Measurements from ENCODE around the gene CRYGN. TPM values are rescaled to one million over a fixed set of nuclear protein-coding genes. Genes with fewer than 3 reads are reported as not detected.

The CRYGN gene
- total RNA-seq, result not detected in 2 replicates

GRCh38 chr7:151439855-151440798, at the start of gene CRYGN:
CRYGN (minus strand) TSS chr7:151440141; CDS start chr7:151439917, 224 bp downstream.
- no peak for DNase-seq

- DNase-seq, result peak; percentile 22
Measured at GRCh38 chr7:151489498-151489897, 49.6 kb upstream of the CRYGN start.

- no peak for DNase-seq
Measured at GRCh38 chr7:151488096-151488495, 48.2 kb upstream of the CRYGN start.

GRCh38 chr7:151487228-151487627, 47.3 kb upstream of the CRYGN start:
- DNase-seq, result no peak

GRCh38 chr7:151486074-151486473, 46.1 kb upstream of the CRYGN start:
- DNase-seq, result no peak

GRCh38 chr7:151484971-151485707, 45.2 kb upstream of the CRYGN start:
- DNase-seq, result peak; percentile 76

- DNase-seq, result no peak
Measured at GRCh38 chr7:151483711-151483983, 43.7 kb upstream of the CRYGN start.

- DNase-seq, result no peak
Measured at GRCh38 chr7:151482883-151483710, 43.2 kb upstream of the CRYGN start.

GRCh38 chr7:151481650-151482505, 41.9 kb upstream of the CRYGN start:
- no peak for DNase-seq

- no peak for DNase-seq
Measured at GRCh38 chr7:151477867-151478266, 37.9 kb upstream of the CRYGN start.

GRCh38 chr7:151472644-151473380, 32.9 kb upstream of the CRYGN start:
- DNase-seq, result peak; percentile 84

GRCh38 chr7:151470711-151471110, 30.8 kb upstream of the CRYGN start:
- no peak for DNase-seq

- DNase-seq, result no peak
Measured at GRCh38 chr7:151469281-151469680, 29.3 kb upstream of the CRYGN start.

GRCh38 chr7:151468217-151469018, 28.5 kb upstream of the CRYGN start:
- no peak for DNase-seq

- no peak for DNase-seq
Measured at GRCh38 chr7:151465169-151465568, 25.2 kb upstream of the CRYGN start.

- no peak for DNase-seq
Measured at GRCh38 chr7:151462306-151462779, 22.4 kb upstream of the CRYGN start.

GRCh38 chr7:151461942-151462230, 21.9 kb upstream of the CRYGN start:
- no peak for DNase-seq

GRCh38 chr7:151461096-151461941, 21.4 kb upstream of the CRYGN start:
- no peak for DNase-seq

- DNase-seq, result no peak
Measured at GRCh38 chr7:151460474-151460855, 20.5 kb upstream of the CRYGN start.

Measured in dermis blood vessel endothelial cell (primary cell).